T-helper 22 cell (primary cell): ENCODE data around the gene PPIG.
"Not testable (repeated sequence)": the region's sequence is repeated elsewhere in the genome, so short reads cannot be mapped to it uniquely, and the experiment has no call there.

Source experiments
- DNase-seq: peaks from one replicate; pipeline ENCODE4 v3.0.0-alpha.2; 2020; ENCODE audit warnings: low read depth

The PPIG gene

GRCh38 chr2:169664600-169664977 lies 80.4 kb downstream of the PPIG start:
- DNase-seq: no peak

GRCh38 chr2:169664978-169665930 lies 81.1 kb downstream of the PPIG start:
- no peak for DNase-seq

- no peak for DNase-seq
These were observed 83.4 kb downstream of the PPIG start for GRCh38 chr2:169667583-169667982.

- no peak for DNase-seq
These were observed 86.1 kb downstream of the PPIG start for GRCh38 chr2:169670215-169670651.

- DNase-seq: no peak
These were observed 86.8 kb downstream of the PPIG start for GRCh38 chr2:169670937-169671336.

GRCh38 chr2:169672406-169672805 lies 88.3 kb downstream of the PPIG start:
- DNase-seq: no peak

GRCh38 chr2:169673106-169673505 lies 89.0 kb downstream of the PPIG start:
- DNase-seq: no peak

GRCh38 chr2:169673921-169674320 lies 89.8 kb downstream of the PPIG start:
- DNase-seq: no peak

GRCh38 chr2:169676357-169676756 lies 92.2 kb downstream of the PPIG start:
- DNase-seq: no peak

- no peak for DNase-seq
These were observed 92.7 kb downstream of the PPIG start for GRCh38 chr2:169676850-169677249.

- no peak for DNase-seq
These were observed 98.9 kb downstream of the PPIG start for GRCh38 chr2:169683054-169683424.

- DNase-seq: no peak
These were observed 99.4 kb downstream of the PPIG start for GRCh38 chr2:169683425-169684134.

GRCh38 chr2:169684135-169684565 lies 100.0 kb downstream of the PPIG start:
- DNase-seq: no peak

- DNase-seq: not testable (repeated sequence)
These were observed 100.6 kb downstream of the PPIG start for GRCh38 chr2:169684712-169685111.

- not testable (repeated sequence) for DNase-seq
These were observed 102.7 kb downstream of the PPIG start for GRCh38 chr2:169686825-169687224.

GRCh38 chr2:169687943-169688342 lies 103.8 kb downstream of the PPIG start:
- not testable (repeated sequence) for DNase-seq

GRCh38 chr2:169690958-169691357 lies 106.8 kb downstream of the PPIG start:
- DNase-seq: no peak
